Kidney epithelial cell (primary cell): ENCODE results near the gene MAPKAPK3. TPM values are rescaled to one million over a fixed set of nuclear protein-coding genes. Genes with fewer than 3 reads are reported as not detected.

ENCODE experiments used
- DNase-seq: peaks from one replicate; pipeline ENCODE4 v3.0.0-alpha.2; 2010; ENCODE audit warnings: low read depth
- H3K27me3 ChIP-seq: 2 replicates; pipeline ENCODE4 v1.6.0; 2011; ENCODE audit warnings: low read length; ENCODE audit not compliant: control insufficient read depth, insufficient read depth
- H3K36me3 ChIP-seq: 2 replicates; pipeline ENCODE4 v1.5.1; 2011; ENCODE audit warnings: low read length; ENCODE audit not compliant: control insufficient read depth, insufficient read depth
- H3K4me3 ChIP-seq: 2 replicates; pipeline ENCODE4 v1.5.1; 2011; ENCODE audit warnings: low read depth, mild to moderate bottlenecking, control low read depth, low read length
- CTCF ChIP-seq: IDR thresholded peaks from 2 replicates; pipeline ENCODE4 v1.5.1; 2011; ENCODE audit warnings: mild to moderate bottlenecking, moderate library complexity, low read length, control low read depth, inconsistent platforms; ENCODE audit not compliant: insufficient read depth, poor library complexity, severe bottlenecking
- total RNA-seq: library from RNA; depleted of rRNA; stranded (reverse); fragments of >200 nt; gene quantifications from 2 replicates; pipeline ENCODE4 v1.2.3, GENCODE V29; 2015

Gene MAPKAPK3
- total RNA-seq, 1 donor from 2014 or later: 61.1 TPM

- Histone ChIP-seq H3K4me3 (no peak overlapping the region), H3K27me3 (no peaks in the 10 kb centered on the region), H3K36me3 (no peaks in the 10 kb centered on the region)
- DNase-seq: no peak
- no peak for TF ChIP-seq CTCF
These were observed 11.0 kb upstream of the MAPKAPK3 start for GRCh38 chr3:50605901-50606326.

GRCh38 chr3:50606596-50606995 lies 10.4 kb upstream of the MAPKAPK3 start:
- no peak overlapping the region for H3K4me3 ChIP-seq
- no peak for DNase-seq
- TF ChIP-seq CTCF: no peak
- no peaks in the 10 kb centered on the region for H3K27me3 ChIP-seq
- H3K36me3 ChIP-seq: no peaks in the 10 kb centered on the region

GRCh38 chr3:50607271-50608091 lies 9.5 kb upstream of the MAPKAPK3 start:
- Histone ChIP-seq H3K27me3 (peaks cover under 1% of the 10 kb centered on the region), H3K36me3 (no peaks in the 10 kb centered on the region), H3K4me3 (no peak overlapping the region)
- no peak for TF ChIP-seq CTCF
- DNase-seq: no peak

- no peak for TF ChIP-seq CTCF
- H3K36me3 ChIP-seq: no peaks in the 10 kb centered on the region
- no peak for DNase-seq
- H3K27me3 ChIP-seq: peaks cover 5% of the 10 kb centered on the region
- H3K4me3 ChIP-seq: no peak overlapping the region
These were observed 8.7 kb upstream of the MAPKAPK3 start for GRCh38 chr3:50608278-50608677.

- Histone ChIP-seq H3K27me3 (peaks cover 8% of the 10 kb centered on the region), H3K4me3 (no peak overlapping the region), H3K36me3 (no peaks in the 10 kb centered on the region)
- no peak for TF ChIP-seq CTCF
- no peak for DNase-seq
These were observed 7.7 kb upstream of the MAPKAPK3 start for GRCh38 chr3:50609071-50609762.
